Measurements from ENCODE around the gene MTUS2. TPM values are rescaled to one million over a fixed set of nuclear protein-coding genes. Genes with fewer than 3 reads are reported as not detected.

The MTUS2 gene
- total and polyA plus RNA-seq, 2 experiments from 2014 or later, result 0.27 to 0.38 TPM

- no peak for ATAC-seq
- H3K36me3 Mint-ChIP-seq (ENCODE audit: low read depth), result no peaks in the 10 kb centered on the region
- H3K27ac ChIP-seq (ENCODE audit: low read depth), result no peak overlapping the region
- H3F3A ChIP-seq (replicated peaks; ENCODE audit: low read depth), result no peaks in the 10 kb centered on the region
- no peak overlapping the region for H3K4me3 ChIP-seq
- no peaks in the 10 kb centered on the region for H3K4me1 ChIP-seq (ENCODE audit: insufficient read depth)
- H3K79me2 ChIP-seq (replicated peaks; ENCODE audit: insufficient read depth), result no peaks in the 10 kb centered on the region
- H3K27me3 Mint-ChIP-seq (ENCODE audit: insufficient read depth, low read depth, poor library complexity), result peaks cover 3% of the 10 kb centered on the region
- no peak overlapping the region for H3K4me3 Mint-ChIP-seq
- H3K9me3 Mint-ChIP-seq, result peaks cover 5% of the 10 kb centered on the region; the same call in 1 of the 3 replicates
- no peak overlapping the region for H2AFZ ChIP-seq
- no peak overlapping the region for H3K27ac Mint-ChIP-seq
- no peaks in the 10 kb centered on the region for H3K4me1 Mint-ChIP-seq
- no peaks in the 10 kb centered on the region for H4K20me1 ChIP-seq (replicated peaks; ENCODE audit: insufficient read depth)
- no peak for DNase-seq (ENCODE audit: low spot score)
- no peaks in the 10 kb centered on the region for H3K36me3 ChIP-seq (ENCODE audit: insufficient read depth)
- TF ChIP-seq STAT1 (IDR thresholded peaks at IDR 0.05; ENCODE audit: unreplicated experiment), result no peak
- TF ChIP-seq CREB1 (CRISPR knock-in tag; IDR thresholded peaks at IDR 0.05; ENCODE audit: low read depth), result no peak
- no peak for TF ChIP-seq NANOG (IDR thresholded peaks at IDR 0.05; ENCODE audit: borderline replicate concordance)
- no peak for TF ChIP-seq JUNB (IDR thresholded peaks at IDR 0.05; ENCODE audit: unreplicated experiment)
- TF ChIP-seq POLR2AphosphoS5 (IDR thresholded peaks at IDR 0.05; ENCODE audit: low read depth), result no peak
- TF ChIP-seq EZH2 (IDR thresholded peaks at IDR 0.05; ENCODE audit: low read depth, unreplicated experiment), result no peak
- no peak for TF ChIP-seq ZNF114 (CRISPR knock-in tag; IDR thresholded peaks at IDR 0.05)
- TF ChIP-seq REST (IDR thresholded peaks at IDR 0.05; ENCODE audit: unreplicated experiment), result no peak
- TF ChIP-seq ETS1 (IDR thresholded peaks at IDR 0.05), result no peak
- TF ChIP-seq CTCF (conservative IDR thresholded peaks at IDR 0.05; ENCODE audit: low read depth in 2 of 2), result no peak
- no peak overlapping the region for H3K4me2 ChIP-seq
- H3K9me2 ChIP-seq (ENCODE audit: insufficient read depth), result 0 out of 2 replicates have a peak, but pooled peaks cover 3% of the 10 kb centered on the region
- no peaks in the 10 kb centered on the region for H3K27me3 ChIP-seq (ENCODE audit: insufficient read depth)
Observed at GRCh38 chr13:29059800-29060199, 239.7 kb downstream of the MTUS2 start.

- Mint-ChIP-seq H3K36me3 (ENCODE audit: low read depth) (no peaks in the 10 kb centered on the region), H3K27ac (no peak overlapping the region), H3K27me3 (ENCODE audit: insufficient read depth, low read depth, poor library complexity) (peaks cover 3% of the 10 kb centered on the region), H3K4me3 (no peak overlapping the region), H3K9me3 (no peaks in the 10 kb centered on the region), H3K4me1 (peaks cover 11% of the 10 kb centered on the region)
- Histone ChIP-seq H3K4me2 (no peak overlapping the region), H3K9me2 (ENCODE audit: insufficient read depth) (0 out of 2 replicates have a peak, but pooled peaks cover 6% of the 10 kb centered on the region), H3K4me3 (no peak overlapping the region), H3K79me2 (replicated peaks; ENCODE audit: insufficient read depth) (no peaks in the 10 kb centered on the region), H2AFZ (no peak overlapping the region), H3K4me1 (ENCODE audit: insufficient read depth) (peaks cover 15% of the 10 kb centered on the region; the same call in 1 of the 2 replicates), H3K27me3 (ENCODE audit: insufficient read depth) (no peaks in the 10 kb centered on the region), H4K20me1 (replicated peaks; ENCODE audit: insufficient read depth) (no peaks in the 10 kb centered on the region), H3F3A (replicated peaks; ENCODE audit: low read depth) (no peaks in the 10 kb centered on the region), H3K27ac (ENCODE audit: low read depth) (no peak overlapping the region), H3K36me3 (ENCODE audit: insufficient read depth) (no peaks in the 10 kb centered on the region)
- ATAC-seq (no peak), DNase-seq (ENCODE audit: low spot score) (no peak)
Observed at GRCh38 chr13:29065142-29065541, 245.0 kb downstream of the MTUS2 start.
